Measurements from ENCODE around the gene KAT2B.

Gene KAT2B

DNA sequence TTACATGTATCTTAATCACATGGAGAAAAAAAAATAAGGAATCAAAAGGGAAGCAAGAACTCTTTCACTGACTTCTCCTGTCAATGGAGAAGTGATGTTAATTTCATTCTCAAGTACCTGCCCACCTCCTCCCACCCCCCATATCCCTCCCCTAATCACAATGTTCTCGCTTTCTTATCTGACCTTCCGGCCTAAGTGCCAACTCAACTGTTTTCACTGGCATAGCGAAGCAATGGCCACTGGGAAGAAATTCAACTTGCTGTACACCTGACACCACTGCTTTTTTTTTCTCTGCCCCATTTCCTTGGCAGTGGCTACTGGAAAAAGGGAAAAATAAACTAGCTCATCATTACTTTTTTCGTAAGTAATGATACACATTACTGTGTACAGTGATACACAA, 142.0 kb downstream of the KAT2B start:
- no peak for DNase-seq (ENCODE audit: low spot score)
- TF ChIP-seq, protein P1, sequence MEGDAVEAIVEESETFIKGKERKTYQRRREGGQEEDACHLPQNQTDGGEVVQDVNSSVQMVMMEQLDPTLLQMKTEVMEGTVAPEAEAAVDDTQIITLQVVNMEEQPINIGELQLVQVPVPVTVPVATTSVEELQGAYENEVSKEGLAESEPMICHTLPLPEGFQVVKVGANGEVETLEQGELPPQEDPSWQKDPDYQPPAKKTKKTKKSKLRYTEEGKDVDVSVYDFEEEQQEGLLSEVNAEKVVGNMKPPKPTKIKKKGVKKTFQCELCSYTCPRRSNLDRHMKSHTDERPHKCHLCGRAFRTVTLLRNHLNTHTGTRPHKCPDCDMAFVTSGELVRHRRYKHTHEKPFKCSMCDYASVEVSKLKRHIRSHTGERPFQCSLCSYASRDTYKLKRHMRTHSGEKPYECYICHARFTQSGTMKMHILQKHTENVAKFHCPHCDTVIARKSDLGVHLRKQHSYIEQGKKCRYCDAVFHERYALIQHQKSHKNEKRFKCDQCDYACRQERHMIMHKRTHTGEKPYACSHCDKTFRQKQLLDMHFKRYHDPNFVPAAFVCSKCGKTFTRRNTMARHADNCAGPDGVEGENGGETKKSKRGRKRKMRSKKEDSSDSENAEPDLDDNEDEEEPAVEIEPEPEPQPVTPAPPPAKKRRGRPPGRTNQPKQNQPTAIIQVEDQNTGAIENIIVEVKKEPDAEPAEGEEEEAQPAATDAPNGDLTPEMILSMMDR (IDR thresholded peaks at IDR 0.05; ENCODE audit: borderline replicate concordance, control extremely low read depth, extremely low read depth, insufficient read depth, missing control alignments), result no peak
- in situ Hi-C loops (cut with MboI; ENCODE audit: low sequenced_read_pairs, unreplicated experiment), result no loop called here

DNA sequence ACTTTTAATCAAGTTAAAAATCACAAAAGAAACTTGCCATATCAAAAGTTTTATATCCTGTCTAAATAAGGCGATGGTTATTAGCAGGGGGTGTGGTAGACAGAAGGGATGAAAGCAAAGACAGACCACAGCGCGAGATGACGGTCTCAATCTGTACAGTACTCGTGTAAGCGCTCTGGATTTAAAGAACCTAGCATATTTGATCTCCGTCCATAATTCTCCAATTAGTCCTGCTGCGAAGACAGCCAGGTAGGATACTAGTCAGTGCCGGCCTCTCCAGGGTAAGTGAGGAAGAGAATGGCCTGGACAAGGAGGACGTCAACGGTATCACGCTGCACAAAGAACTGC, 145.1 kb downstream of the KAT2B start:
- peak; percentile 31 for DNase-seq (ENCODE audit: low spot score)
- in situ Hi-C loops (cut with MboI; ENCODE audit: low sequenced_read_pairs, unreplicated experiment), result no loop called here
- TF ChIP-seq, protein P1 (IDR thresholded peaks at IDR 0.05; ENCODE audit: borderline replicate concordance, control extremely low read depth, extremely low read depth, insufficient read depth, missing control alignments), result no peak

DNA sequence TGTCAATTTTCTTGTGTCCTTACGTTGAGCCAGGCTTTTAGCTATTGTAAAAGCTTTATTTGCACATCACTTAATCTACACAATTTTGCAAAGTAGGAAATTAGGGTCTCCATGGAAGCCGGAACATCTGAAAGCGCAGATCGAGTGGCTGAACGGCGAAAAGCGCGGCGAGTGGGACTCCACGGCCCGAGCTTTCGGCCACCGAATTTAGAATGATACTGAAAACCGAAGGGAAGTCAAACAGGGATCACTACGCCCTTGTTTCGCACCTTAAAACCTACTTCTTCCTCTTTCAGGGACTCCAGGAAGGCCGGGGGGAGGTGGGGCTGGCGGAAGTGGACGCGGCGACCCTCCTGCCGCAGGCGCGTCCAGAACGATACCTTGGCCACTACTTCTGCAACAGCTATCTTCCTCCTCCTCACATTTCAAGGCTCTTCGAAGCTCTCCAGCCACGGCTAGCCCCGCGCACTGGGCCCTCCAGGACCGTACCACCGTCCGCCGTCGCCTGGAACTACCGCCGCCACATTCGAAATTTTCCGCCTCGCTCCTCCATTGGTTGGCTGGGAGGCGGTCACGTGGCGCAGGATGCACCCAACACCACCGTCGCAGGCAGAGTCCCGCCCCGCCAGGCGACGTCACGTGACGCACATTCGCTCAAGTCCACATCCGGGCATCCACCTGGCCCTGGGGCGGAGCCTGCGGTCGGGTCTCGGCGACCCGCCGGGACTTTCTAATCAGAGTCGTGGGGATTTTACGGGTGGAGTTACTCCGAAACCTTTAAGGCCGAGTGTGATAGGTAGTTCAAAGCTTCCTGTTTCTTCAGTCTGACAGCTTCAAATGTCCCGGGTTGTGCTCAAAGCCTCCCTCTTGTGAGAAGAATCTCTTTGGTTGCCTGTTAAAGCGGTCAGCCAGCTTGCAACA, 145.7 kb downstream of the KAT2B start, which contains the start of gene SGO1:
SGO1 (minus strand) TSS at position 528 of the 921 bp plus-strand sequence. CDS start 2,179 bp downstream, outside the sequence.
- DNase-seq (ENCODE audit: low spot score), result peak; percentile 96
- in situ Hi-C loops (cut with MboI; ENCODE audit: low sequenced_read_pairs, unreplicated experiment), result no loop called here
- TF ChIP-seq, protein P1 (IDR thresholded peaks at IDR 0.05; ENCODE audit: borderline replicate concordance, control extremely low read depth, extremely low read depth, insufficient read depth, missing control alignments), result no peak

DNA sequence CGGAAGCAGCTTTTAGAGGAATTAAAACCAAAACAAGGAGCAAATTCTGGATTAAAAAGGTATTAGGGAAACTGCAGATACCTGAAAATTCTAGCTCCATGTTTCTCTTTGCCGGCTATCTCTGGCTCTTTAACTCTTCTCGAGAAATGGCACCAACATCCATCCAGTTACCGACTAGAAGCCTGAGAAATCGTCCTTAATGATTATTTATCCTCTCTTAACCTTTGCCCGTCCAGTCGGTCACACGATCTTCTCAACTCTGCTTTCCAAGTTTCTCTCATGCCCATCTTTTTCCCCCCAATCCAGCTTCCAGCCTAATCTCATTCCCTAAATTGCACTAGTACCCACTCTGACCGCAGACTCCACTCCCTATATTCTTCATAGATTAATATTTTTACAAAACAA, 146.4 kb downstream of the KAT2B start:
- DNase-seq (ENCODE audit: low spot score), result no peak
- TF ChIP-seq, protein P1 (IDR thresholded peaks at IDR 0.05; ENCODE audit: borderline replicate concordance, control extremely low read depth, extremely low read depth, insufficient read depth, missing control alignments), result no peak
- in situ Hi-C loops (cut with MboI; ENCODE audit: low sequenced_read_pairs, unreplicated experiment), result no loop called here

DNA sequence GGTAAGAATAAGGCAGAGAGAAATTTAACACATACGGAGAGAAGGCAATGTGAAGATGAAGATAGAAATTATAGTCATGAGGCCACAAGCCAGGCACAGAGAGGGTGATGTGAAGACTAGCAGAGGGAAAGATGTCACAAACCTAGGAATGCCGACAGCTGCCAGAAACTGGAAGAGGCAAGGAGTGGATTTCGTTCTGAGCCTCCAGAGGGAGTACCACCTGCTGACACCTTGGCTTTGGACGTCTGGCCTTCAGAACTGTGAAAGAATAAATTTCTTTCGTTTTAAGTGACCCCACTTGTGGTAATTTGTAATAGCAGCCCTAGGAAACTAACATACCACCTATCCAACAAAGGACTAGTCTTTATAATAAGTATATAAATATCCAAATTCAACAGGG, 150.7 kb downstream of the KAT2B start:
- in situ Hi-C loops (cut with MboI; ENCODE audit: low sequenced_read_pairs, unreplicated experiment), result no loop called here
- TF ChIP-seq, protein P1 (IDR thresholded peaks at IDR 0.05; ENCODE audit: borderline replicate concordance, control extremely low read depth, extremely low read depth, insufficient read depth, missing control alignments), result no peak
- no peak for DNase-seq (ENCODE audit: low spot score)

DNA sequence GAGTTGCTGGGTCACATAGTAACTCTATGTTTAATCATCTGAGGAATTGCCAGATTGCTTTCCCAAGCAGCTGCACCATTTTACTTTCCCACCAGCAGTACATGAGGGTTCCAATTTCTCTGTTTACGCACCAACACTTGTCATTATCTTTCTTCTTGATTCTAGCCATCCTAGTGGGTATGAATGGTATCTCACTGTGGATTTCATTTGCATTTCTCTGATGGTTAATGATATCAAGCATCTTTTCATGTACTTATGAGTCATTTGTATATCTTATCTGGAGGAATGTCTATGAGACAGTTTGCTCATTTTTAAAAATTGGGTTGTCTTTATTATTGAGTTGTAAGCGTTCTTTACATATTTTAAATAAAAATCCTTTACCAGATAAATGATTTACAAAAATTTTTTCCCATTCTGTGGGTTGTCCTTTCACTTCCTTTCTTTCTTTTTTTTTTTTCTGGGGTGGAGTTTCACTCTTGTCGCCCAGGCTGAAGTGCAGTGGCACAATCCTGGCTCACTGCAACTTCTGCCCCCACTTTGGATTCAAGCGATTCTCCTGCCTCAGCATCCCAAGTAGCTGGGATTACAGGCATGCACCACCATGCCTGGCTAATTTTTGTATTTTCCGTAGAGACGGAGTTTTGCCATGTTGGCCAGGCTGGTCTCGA, 154.7 kb downstream of the KAT2B start:
- DNase-seq (ENCODE audit: low spot score), result no peak
- TF ChIP-seq, protein P1 (IDR thresholded peaks at IDR 0.05; ENCODE audit: borderline replicate concordance, control extremely low read depth, extremely low read depth, insufficient read depth, missing control alignments), result no peak
- in situ Hi-C loops (cut with MboI; ENCODE audit: low sequenced_read_pairs, unreplicated experiment), result no loop called here

All from GM13976 (cell line).